HepG2 (cell line): ENCODE results near the gene PPCDC. TPM values are rescaled to one million over a fixed set of nuclear protein-coding genes. Genes with fewer than 3 reads are reported as not detected.

Experiments
- AGO2 ChIP-seq: fragments of 200-400 bp; formaldehyde crosslinking; optimal IDR thresholded peaks from 2 replicates; pipeline ENCODE3; 2017; ENCODE audit warnings: mild to moderate bottlenecking, low read depth, low read length, moderate library complexity
- CBX2 ChIP-seq, 2 experiments: fragments of 200-600 bp in 1 of 2; sonication (generic); formaldehyde crosslinking in 1 of 2; IDR thresholded peaks; 2 replicates each; pipeline versions ENCODE4 v1.7.0 to v1.8.1; 2018 to 2022; ENCODE audit warnings: low read depth in 2 of 2, low read length in 1 of 2, mild to moderate bottlenecking in 1 of 2, missing genetic modification reagents in 1 of 2
- IRF9 ChIP-seq: sonication (generic); formaldehyde crosslinking; IDR thresholded peaks from 2 replicates; pipeline ENCODE4 v1.8.0; 2022; ENCODE audit warnings: missing genetic modification reagents, mild to moderate bottlenecking, borderline replicate concordance
- KMT2A ChIP-seq: sonication (generic); formaldehyde crosslinking; IDR thresholded peaks from 2 replicates; pipeline ENCODE4 v1.4.0; 2020; ENCODE audit warnings: missing genetic modification reagents
- MAFG ChIP-seq: sonication (generic); formaldehyde crosslinking; IDR thresholded peaks from 2 replicates; pipeline ENCODE4 v1.5.1; 2020; ENCODE audit warnings: mild to moderate bottlenecking, missing genetic modification reagents
- PCBP1 ChIP-seq: fragments of 200-400 bp; formaldehyde crosslinking; IDR thresholded peaks from 2 replicates; pipeline ENCODE4 v1.6.1; 2017; ENCODE audit warnings: mild to moderate bottlenecking, low read depth, low read length, borderline replicate concordance
- PHF21A ChIP-seq: sonication (generic); formaldehyde crosslinking; IDR thresholded peaks from 2 replicates; pipeline ENCODE4 v1.5.0; 2020; ENCODE audit warnings: mild to moderate bottlenecking, missing genetic modification reagents
- RCOR2 ChIP-seq: IDR thresholded peaks from 2 replicates; pipeline ENCODE4 v1.6.1; 2016; ENCODE audit warnings: missing biosample characterization, missing genetic modification reagents
- SAFB2 ChIP-seq: sonication (generic); formaldehyde crosslinking; IDR thresholded peaks from 2 replicates; pipeline ENCODE4 v1.5.1; 2020; ENCODE audit warnings: missing genetic modification reagents, low read depth, mild to moderate bottlenecking, borderline replicate concordance
- SNAPC4 ChIP-seq: sonication (generic); formaldehyde crosslinking; IDR thresholded peaks from 2 replicates; pipeline ENCODE4 v1.4.0; 2020; ENCODE audit warnings: mild to moderate bottlenecking, missing genetic modification reagents
- SNRNP70 ChIP-seq: fragments of 200-400 bp; formaldehyde crosslinking; IDR thresholded peaks from 2 replicates; pipeline ENCODE4 v1.6.1; 2017; ENCODE audit warnings: mild to moderate bottlenecking, low read depth, low read length, moderate library complexity
- SOX6 ChIP-seq, 2 experiments: fragments of 450-650 bp in 1 of 2; sonication (generic) in 1 of 2; formaldehyde crosslinking in 1 of 2; IDR thresholded peaks; 2 replicates each; pipeline versions ENCODE4 v1.4.0 to v1.6.1; 2017 to 2020; ENCODE audit warnings: antibody characterized with exemption in 1 of 2, mild to moderate bottlenecking in 1 of 2, missing genetic modification reagents in 1 of 2
- THYN1 ChIP-seq: sonication (generic); formaldehyde crosslinking; IDR thresholded peaks from 2 replicates; pipeline ENCODE4 v1.8.1; 2023; ENCODE audit warnings: low read depth, mild to moderate bottlenecking, moderate library complexity, missing genetic modification reagents, borderline replicate concordance
- ZBTB10 ChIP-seq: sonication (generic); formaldehyde crosslinking; IDR thresholded peaks from 2 replicates; pipeline ENCODE4 v1.4.0; 2020; ENCODE audit warnings: missing genetic modification reagents, borderline replicate concordance
- ZKSCAN1 ChIP-seq: fragments of 150-350 bp; IDR thresholded peaks from 2 replicates; pipeline ENCODE4 v1.6.1; 2014; ENCODE audit warnings: low read length
- ZNF546 ChIP-seq: sonication (generic); formaldehyde crosslinking; conservative IDR thresholded peaks from 2 replicates; pipeline ENCODE4 v1.8.1; 2023; ENCODE audit warnings: mild to moderate bottlenecking, missing genetic modification reagents
- ZNF549 ChIP-seq: sonication (generic); formaldehyde crosslinking; IDR thresholded peaks from 2 replicates; pipeline ENCODE4 v1.5.0; 2020; ENCODE audit warnings: missing genetic modification reagents
- ZNF589 ChIP-seq: sonication (generic); formaldehyde crosslinking; conservative IDR thresholded peaks from 2 replicates; pipeline ENCODE4 v1.8.0; 2022; ENCODE audit warnings: mild to moderate bottlenecking, moderate library complexity, missing genetic modification reagents
- ZNF605 ChIP-seq: sonication (generic); formaldehyde crosslinking; IDR thresholded peaks from 2 replicates; pipeline ENCODE4 v1.8.0; 2022; ENCODE audit warnings: mild to moderate bottlenecking, missing genetic modification reagents
- ZNF737 ChIP-seq: sonication (generic); formaldehyde crosslinking; IDR thresholded peaks from 2 replicates; pipeline ENCODE4 v1.5.0; 2020; ENCODE audit warnings: missing genetic modification reagents, mild to moderate bottlenecking, borderline replicate concordance
- polyA plus RNA-seq, 8 experiments: library from polyadenylated mRNA; depleted of rRNA in 3 of 8; stranded (reverse) in 7 of 8; unstranded in 1 of 8; fragments of >200 nt; fragmentation: Illumina TruSeq in 4 of 8; extraction: Trizol in 4 of 8; gene quantifications; 2 replicates each; pipeline versions ENCODE4 v1.2.1 to v1.2.3, GENCODE V29; 2011 to 2016; ENCODE audit warnings: low read depth in 4 of 8, missing spikeins in 1 of 8, mixed read lengths in 1 of 8; ENCODE audit not compliant: insufficient read depth in 1 of 8
- total RNA-seq, 5 experiments: library from RNA; depleted of rRNA; stranded (reverse); fragments of >200 nt; fragmentation: Illumina TruSeq; extraction: Trizol; gene quantifications; 2 replicates each; pipeline ENCODE4 v1.2.3, GENCODE V29; 2016; ENCODE audit warnings: low read depth in 1 of 5

Gene PPCDC
- total and polyA plus RNA-seq, 2 of the 13 experiments (the other 11 are each of a cell fraction or from before 2014, with no cell fraction given), result 12.3 to 12.8 TPM

- TF ChIP-seq SOX6 (IDR thresholded peaks at IDR 0.05) (no peak), SOX6 (CRISPR knock-in tag; IDR thresholded peaks at IDR 0.05) (no peak; the same call in 1 of the 2 replicates), SNAPC4 (CRISPR knock-in tag) (no peak), ZNF589 (CRISPR knock-in tag) (no peak), KMT2A (0 out of 2 replicates have a peak, but pooled peaks have one; percentile 13), ZNF605 (CRISPR knock-in tag) (no peak), ZNF549 (CRISPR knock-in tag) (no peak), MAFG (CRISPR knock-in tag) (no peak), SNRNP70 (no peak), RCOR2 (no peak), THYN1 (CRISPR knock-in tag) (no peak), AGO2 (no peak), ZKSCAN1 (no peak), PHF21A (CRISPR knock-in tag) (no peak; the same call in 1 of the 2 replicates), ZBTB10 (CRISPR knock-in tag) (no peak), SAFB2 (CRISPR knock-in tag) (no peak), ZNF546 (0 out of 2 replicates have a peak, but pooled peaks have one; percentile 15), ZNF737 (CRISPR knock-in tag) (no peak), CBX2 (IDR thresholded peaks at IDR 0.05; ENCODE audit: low read depth, low read length) (no peak), CBX2 (CRISPR knock-in tag; IDR thresholded peaks at IDR 0.05; ENCODE audit: low read depth) (no peak), PCBP1 (no peak), IRF9 (CRISPR knock-in tag) (no peak)
These were observed 664 bp downstream of the PPCDC start (continued) for GRCh38 chr15:75023872-75024636.
